Raji (cell line): ENCODE data around the gene LRRC72.

Source experiments
- POLR2A ChIP-seq: IDR thresholded peaks from 2 replicates; pipeline ENCODE4 v1.6.1; 2011; ENCODE audit warnings: low read depth, low read length, control low read depth; ENCODE audit not compliant: insufficient read depth

Gene LRRC72

DNA sequence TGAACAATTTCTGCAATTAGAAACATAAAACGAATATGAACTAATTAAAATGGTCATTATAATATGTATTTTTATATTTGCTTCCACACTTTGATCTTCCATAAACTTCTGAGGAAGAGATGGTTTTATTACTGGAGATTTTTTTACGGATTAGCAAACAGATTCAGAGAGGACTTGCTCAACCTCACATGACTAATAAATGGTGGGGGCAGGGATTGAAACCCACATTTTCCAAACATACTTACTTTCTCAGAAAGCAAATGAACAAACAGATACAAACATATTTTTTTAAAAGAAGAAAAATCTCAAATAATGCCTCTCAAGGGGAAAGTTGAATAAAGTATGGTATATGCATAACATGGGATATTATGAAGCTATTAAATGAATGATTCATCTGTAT lies 100.6 kb downstream of the LRRC72 start:
- no peak for TF ChIP-seq POLR2A

DNA sequence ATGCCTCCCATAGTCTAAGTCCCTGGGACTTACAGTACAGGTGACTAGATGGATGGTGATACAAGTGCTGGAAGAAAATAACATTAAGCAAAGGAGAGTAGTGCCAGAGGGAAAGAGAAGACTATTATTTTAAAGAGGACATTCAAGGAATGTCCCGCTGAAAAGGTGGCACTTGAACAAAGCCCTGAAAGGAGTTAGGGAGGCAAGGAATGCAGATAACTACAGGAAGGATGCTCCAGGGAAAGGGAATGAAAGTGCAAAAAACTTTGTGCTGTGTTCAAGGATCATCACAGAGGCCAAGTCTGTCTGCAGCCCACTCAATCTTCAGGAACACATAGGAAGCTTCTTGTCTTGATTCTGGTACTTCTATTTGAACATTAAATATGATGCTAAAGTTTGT lies 104.0 kb downstream of the LRRC72 start:
- TF ChIP-seq POLR2A: no peak
